Measurements from ENCODE around the gene ALLC.
"Not testable (repeated sequence)": the region's sequence is repeated elsewhere in the genome, so short reads cannot be mapped to it uniquely, and the experiment has no call there.

ALLC gene
- total RNA-seq = 0 to 0.07 reads per million in 2 donors

- DNase-seq = no peak
Measured at GRCh38 chr2:3657881-3658280, at the start of gene ALLC. TSS of gene ALLC (plus strand) at chr2:3658200. CDS start at chr2:3671158, 12,958 bp downstream.

GRCh38 chr2:3608373-3609278, 49.4 kb upstream of the ALLC start:
- no peak for DNase-seq

- not testable (repeated sequence) for DNase-seq
Measured at GRCh38 chr2:3609279-3609673, 48.7 kb upstream of the ALLC start.

- no peak for DNase-seq
Measured at GRCh38 chr2:3610415-3610814, 47.6 kb upstream of the ALLC start.

- DNase-seq = no peak
Measured at GRCh38 chr2:3610881-3611505, 47.0 kb upstream of the ALLC start.

- no peak for DNase-seq
Measured at GRCh38 chr2:3611589-3611988, 46.4 kb upstream of the ALLC start.

- DNase-seq = no peak
Measured at GRCh38 chr2:3612639-3613523, 45.1 kb upstream of the ALLC start.

- no peak for DNase-seq
Measured at GRCh38 chr2:3613524-3613905, 44.5 kb upstream of the ALLC start.

- DNase-seq = not testable (repeated sequence)
Measured at GRCh38 chr2:3614743-3615142, 43.3 kb upstream of the ALLC start.

- DNase-seq = not testable (repeated sequence)
Measured at GRCh38 chr2:3615541-3616200, 42.3 kb upstream of the ALLC start.

GRCh38 chr2:3616435-3617197, 41.4 kb upstream of the ALLC start:
- DNase-seq = not testable (repeated sequence)

- DNase-seq = no peak
Measured at GRCh38 chr2:3617198-3617890, 40.7 kb upstream of the ALLC start.

GRCh38 chr2:3618367-3618766, 39.6 kb upstream of the ALLC start:
- no peak for DNase-seq

GRCh38 chr2:3619033-3619432, 39.0 kb upstream of the ALLC start:
- DNase-seq = no peak

GRCh38 chr2:3619661-3620060, 38.3 kb upstream of the ALLC start:
- DNase-seq = not testable (repeated sequence)

GRCh38 chr2:3620834-3621233, 37.2 kb upstream of the ALLC start:
- DNase-seq = no peak

GRCh38 chr2:3622967-3623366, 35.0 kb upstream of the ALLC start:
- no peak for DNase-seq

- DNase-seq = no peak
Measured at GRCh38 chr2:3624059-3624794, 33.8 kb upstream of the ALLC start.

GRCh38 chr2:3625186-3625585, 32.8 kb upstream of the ALLC start:
- DNase-seq = no peak

GRCh38 chr2:3626118-3626811, 31.7 kb upstream of the ALLC start:
- DNase-seq = no peak

Measured in T-helper 2 cell (primary cell).